ENCODE measurements around the gene CYB561D1. TPM values are rescaled to one million over a fixed set of nuclear protein-coding genes. Genes with fewer than 3 reads are reported as not detected.

CYB561D1 gene
- total and polyA plus RNA-seq, 4 donors, result 1.3 to 2.8 (median 2.0) TPM

GRCh38 chr1:109490029-109490933 is 3.6 kb upstream of the CYB561D1 start:
- H3K9me3 ChIP-seq (ENCODE audit: control insufficient read depth in 4 of 4, low read length in 3 of 4), result no peaks in the 10 kb centered on the region
- no peak overlapping the region for H3K9ac ChIP-seq (ENCODE audit: low read depth in 1 of 2, low read length in 2 of 2)
- TF ChIP-seq HNF4G (IDR thresholded peaks at IDR 0.05) (no peak), JUND (IDR thresholded peaks at IDR 0.05) (no peak), CTCF (IDR thresholded peaks at IDR 0.05; ENCODE audit: low read depth, low read length, missing input control) (peak; percentile 85), RAD21 (IDR thresholded peaks at IDR 0.05) (peak; percentile 71 to 83), RXRA (IDR thresholded peaks at IDR 0.05) (no peak)
- peaks cover 0 to 12% (median 8%) of the 10 kb centered on the region in 4 donors for H3K4me1 ChIP-seq (ENCODE audit: control insufficient read depth in 4 of 4, insufficient read depth in 4 of 4, low read length in 3 of 4)
- DNase-seq (ENCODE audit: low spot score), result peak; percentile 80
- H3K4me3 ChIP-seq (ENCODE audit: low read depth in 1 of 3, low read length in 3 of 3), result no peak overlapping the region
- H3K36me3 ChIP-seq (ENCODE audit: control insufficient read depth in 4 of 4, insufficient read depth in 3 of 4, low read depth in 1 of 4, low read length in 3 of 4), result peaks cover 0 to 12% (median 0%) of the 10 kb centered on the region in 4 donors
- no peak overlapping the region for H3K27ac ChIP-seq (ENCODE audit: low read depth in 1 of 2, low read length in 2 of 2)
- 90% methylated on average over 11 of the region's 11 CpGs for WGBS
- no peaks in the 10 kb centered on the region for H3K27me3 ChIP-seq (ENCODE audit: control insufficient read depth in 4 of 4, insufficient read depth in 4 of 4, low read length in 3 of 4)

- WGBS, result 88% methylated on average over 11 of the region's 11 CpGs
- Histone ChIP-seq H3K4me1 (ENCODE audit: control insufficient read depth in 4 of 4, insufficient read depth in 4 of 4, low read length in 3 of 4) (peaks cover 0 to 12% (median 8%) of the 10 kb centered on the region in 4 donors), H3K27ac (ENCODE audit: low read depth in 1 of 2, low read length in 2 of 2) (no peak overlapping the region), H3K27me3 (ENCODE audit: control insufficient read depth in 4 of 4, insufficient read depth in 4 of 4, low read length in 3 of 4) (no peaks in the 10 kb centered on the region), H3K9ac (ENCODE audit: low read depth in 1 of 2, low read length in 2 of 2) (no peak overlapping the region), H3K36me3 (ENCODE audit: control insufficient read depth in 4 of 4, insufficient read depth in 3 of 4, low read depth in 1 of 4, low read length in 3 of 4) (peaks cover 0 to 14% (median 0%) of the 10 kb centered on the region in 4 donors), H3K4me3 (ENCODE audit: low read depth in 1 of 3, low read length in 3 of 3) (no peak overlapping the region), H3K9me3 (ENCODE audit: control insufficient read depth in 4 of 4, low read length in 3 of 4) (no peaks in the 10 kb centered on the region)
- DNase-seq (ENCODE audit: low spot score), result no peak
- TF ChIP-seq YY1 (IDR thresholded peaks at IDR 0.05) (no peak), CTCF (IDR thresholded peaks at IDR 0.05; ENCODE audit: low read depth, low read length, missing input control) (no peak), JUND (IDR thresholded peaks at IDR 0.05) (no peak), REST (IDR thresholded peaks at IDR 0.05) (no peak), TAF1 (conservative IDR thresholded peaks at IDR 0.05) (no peak), NR2F2 (IDR thresholded peaks at IDR 0.05) (no peak), EGR1 (IDR thresholded peaks at IDR 0.05; ENCODE audit: low read depth in 2 of 2) (no peak), MAX (IDR thresholded peaks at IDR 0.05) (no peak), RXRA (IDR thresholded peaks at IDR 0.05) (no peak), HNF4G (IDR thresholded peaks at IDR 0.05) (no peak), HNF4A (conservative IDR thresholded peaks at IDR 0.05) (no peak), FOXA2 (IDR thresholded peaks at IDR 0.05) (no peak), SP1 (IDR thresholded peaks at IDR 0.05) (no peak)
Measured at GRCh38 chr1:109490934-109491302, 3.0 kb upstream of the CYB561D1 start.
